Liver (tissue), 3 donors: Measurements from ENCODE around the gene MAP2K6.

Source experiments
- ATF3 ChIP-seq: IDR thresholded peaks from 2 replicates; pipeline ENCODE4 v1.6.1; 2016; ENCODE audit warnings: antibody characterized with exemption
- CTCF ChIP-seq: fragments of 150-350 bp; IDR thresholded peaks from 2 replicates; pipeline ENCODE4 v1.5.1; 2017; ENCODE audit warnings: improper control_type of control experiment, low read depth, low read length; ENCODE audit not compliant: missing input control
- FOXA1 ChIP-seq: IDR thresholded peaks from 2 replicates; pipeline ENCODE4 v1.6.1; 2016; ENCODE audit warnings: antibody characterized with exemption
- HNF4A ChIP-seq, 2 donors: conservative IDR thresholded peaks; 2 replicates each; pipeline ENCODE4 v1.6.1; 2016; ENCODE audit warnings: antibody characterized with exemption in 2 of 2, mild to moderate bottlenecking in 2 of 2
- JUND ChIP-seq, 2 donors: IDR thresholded peaks; 2 replicates each; pipeline ENCODE4 v1.6.1; 2016; ENCODE audit warnings: antibody characterized with exemption in 2 of 2
- MAX ChIP-seq: IDR thresholded peaks from 2 replicates; pipeline ENCODE4 v1.6.1; 2016; ENCODE audit warnings: antibody characterized with exemption
- NR2F2 ChIP-seq: IDR thresholded peaks from 2 replicates; pipeline ENCODE4 v1.6.1; 2016; ENCODE audit warnings: antibody characterized with exemption
- RAD21 ChIP-seq, 2 donors: IDR thresholded peaks; 2 replicates each; pipeline ENCODE4 v1.6.1; 2016; ENCODE audit warnings: antibody characterized with exemption in 2 of 2, mild to moderate bottlenecking in 2 of 2
- REST ChIP-seq: IDR thresholded peaks from 2 replicates; pipeline ENCODE4 v1.6.1; 2016; ENCODE audit warnings: antibody characterized with exemption, mild to moderate bottlenecking
- RXRA ChIP-seq, 2 donors: IDR thresholded peaks; 2 replicates each; pipeline ENCODE4 v1.6.1; 2017 to 2018; ENCODE audit warnings: antibody characterized with exemption in 2 of 2, mild to moderate bottlenecking in 1 of 2
- SP1 ChIP-seq: IDR thresholded peaks from 2 replicates; pipeline ENCODE4 v1.6.1; 2018; ENCODE audit warnings: antibody characterized with exemption, mild to moderate bottlenecking
- YY1 ChIP-seq: IDR thresholded peaks from 2 replicates; pipeline ENCODE4 v1.6.1; 2016; ENCODE audit warnings: antibody characterized with exemption, mild to moderate bottlenecking
- donor health status: healthy.
- donor health status: healthy.

DNA sequence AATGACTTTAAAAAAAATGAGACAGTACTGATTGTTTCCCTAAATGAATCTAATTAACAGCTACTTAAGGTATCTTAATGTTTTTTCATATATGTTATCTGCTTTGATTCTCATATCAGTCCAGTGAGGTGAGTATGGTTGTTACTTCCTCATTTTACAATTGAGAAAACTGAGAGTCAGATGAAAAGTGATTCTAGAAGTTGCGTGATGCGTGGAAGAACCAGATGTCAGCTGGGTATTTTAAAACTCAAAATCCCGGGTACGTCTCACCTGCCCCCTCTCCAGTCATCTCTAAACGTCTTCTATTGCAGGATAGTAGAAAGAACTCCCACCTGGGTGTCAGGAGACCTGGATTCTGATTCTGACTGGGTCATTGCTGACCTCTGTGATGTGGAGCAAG, 89.2 kb downstream of the MAP2K6 start:
- no peak for TF ChIP-seq REST
- TF ChIP-seq CTCF, result no peak
- no peak for TF ChIP-seq FOXA1
- no peak for TF ChIP-seq ATF3
- TF ChIP-seq MAX, result no peak
- no peak for TF ChIP-seq JUND (IDR thresholded peaks at IDR 0.05)
- no peak for TF ChIP-seq HNF4A (conservative IDR thresholded peaks at IDR 0.05)
- TF ChIP-seq SP1, result no peak
- TF ChIP-seq RXRA (IDR thresholded peaks at IDR 0.05), result no peak
- no peak for TF ChIP-seq NR2F2
- TF ChIP-seq YY1, result no peak
- no peak for TF ChIP-seq RAD21 (IDR thresholded peaks at IDR 0.05)
